Left lobe of liver (tissue), 2 donors: ENCODE data around the gene DERA. TPM values are rescaled to one million over a fixed set of nuclear protein-coding genes. Genes with fewer than 3 reads are reported as not detected.
"Not testable (repeated sequence)": the region's sequence is repeated elsewhere in the genome, so short reads cannot be mapped to it uniquely, and the experiment has no call there.

Source experiments
- ATAC-seq: fragments of 200-7000 bp; cut with Tn5 transposase; one replicate; pipeline ENCODE4 v1.9.1; 2020; ENCODE audit warnings: mild to moderate bottlenecking, moderate library complexity
- DNase-seq: peaks from one replicate; pipeline ENCODE4 v3.0.0-alpha.2; 2020; ENCODE audit warnings: low spot score
- total RNA-seq: library from RNA; stranded (reverse); gene quantifications from one replicate; pipeline ENCODE4 v1.2.1, GENCODE V29; 2021
- donor health status: DM: no; HTN: no; CAD: no; lungs with moderate emphysema.
- donor health status: DM: no; HTN: yes; CAD: no.

DERA gene
- total RNA-seq = 38.4 TPM

DNA sequence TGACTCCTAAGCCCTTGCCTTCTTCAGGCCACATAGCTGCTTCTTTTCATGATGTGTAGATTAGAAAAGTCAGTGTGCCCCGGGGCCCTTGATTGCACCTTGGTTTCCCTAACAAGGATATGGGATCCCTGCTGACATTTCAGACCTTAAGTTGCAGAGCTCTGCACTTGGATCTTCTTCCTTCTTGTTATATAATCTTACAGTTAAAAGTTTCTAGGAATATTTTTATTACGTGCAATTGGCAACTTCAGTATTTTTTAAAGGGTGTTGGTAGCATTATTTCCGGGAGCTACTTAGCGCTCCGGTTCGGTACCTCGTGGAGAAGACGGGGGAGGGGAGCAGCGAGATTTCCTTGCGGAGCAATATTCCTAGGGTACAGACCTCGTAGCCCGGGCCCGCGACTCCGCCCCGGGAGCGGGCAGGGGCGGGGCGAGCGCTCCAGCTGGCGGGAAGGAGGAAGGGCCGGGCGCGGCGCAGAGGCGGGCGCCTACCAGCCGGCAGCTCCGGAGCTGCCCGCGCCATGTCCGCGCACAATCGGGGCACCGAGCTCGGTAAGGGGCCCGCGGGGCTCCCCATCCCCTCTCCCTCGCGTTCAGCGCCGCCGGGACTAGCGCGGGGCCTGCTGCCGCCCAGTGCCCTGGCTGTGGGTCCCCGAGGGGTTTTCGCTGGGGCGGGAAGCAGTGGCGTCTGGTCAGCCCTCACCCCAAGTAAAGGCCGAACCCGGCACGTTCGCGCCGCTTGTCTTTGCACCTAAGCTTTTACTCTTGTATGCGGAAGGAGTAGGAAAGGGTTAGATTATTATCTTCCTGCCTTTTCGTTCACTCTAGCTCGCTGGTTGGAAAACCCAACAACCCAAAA lies at the start of gene DERA:
Gene DERA, plus strand, starts transcription at position 469 of the 858 bp plus-strand sequence. Its CDS starts 52 bp downstream, at position 521.
- DNase-seq = peak; percentile 89
- peak; percentile 98 for ATAC-seq

- ATAC-seq (peak; percentile 68), DNase-seq (no peak)
Measured at GRCh38 chr12:15861404-15861803, 49.7 kb upstream of the DERA start.

GRCh38 chr12:15862840-15863239 lies 48.3 kb upstream of the DERA start:
- DNase-seq (no peak), ATAC-seq (peak; percentile 89)

- ATAC-seq (peak; percentile 58), DNase-seq (no peak)
Measured at GRCh38 chr12:15863372-15863771, 47.8 kb upstream of the DERA start.

DNA sequence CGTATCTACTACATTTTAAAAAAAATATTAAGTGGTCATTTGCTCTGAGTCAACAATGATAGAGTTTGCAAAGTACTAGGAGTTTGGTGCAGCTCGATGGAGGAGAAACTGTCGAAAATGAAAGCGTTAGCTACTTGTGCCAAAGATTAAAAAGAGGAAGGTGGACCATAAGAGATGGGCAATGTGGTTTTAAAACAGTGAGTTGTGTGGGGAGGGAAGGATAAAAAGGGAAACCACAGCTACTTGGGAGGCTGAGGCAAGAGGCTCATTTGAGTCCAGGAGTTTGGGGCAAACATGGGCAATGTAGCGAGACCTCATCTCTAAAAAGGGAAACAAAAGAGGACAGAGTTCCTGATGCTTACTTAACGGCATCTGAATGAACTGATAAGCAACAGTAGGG lies 47.1 kb upstream of the DERA start:
- no peak for ATAC-seq
- DNase-seq = no peak

DNA sequence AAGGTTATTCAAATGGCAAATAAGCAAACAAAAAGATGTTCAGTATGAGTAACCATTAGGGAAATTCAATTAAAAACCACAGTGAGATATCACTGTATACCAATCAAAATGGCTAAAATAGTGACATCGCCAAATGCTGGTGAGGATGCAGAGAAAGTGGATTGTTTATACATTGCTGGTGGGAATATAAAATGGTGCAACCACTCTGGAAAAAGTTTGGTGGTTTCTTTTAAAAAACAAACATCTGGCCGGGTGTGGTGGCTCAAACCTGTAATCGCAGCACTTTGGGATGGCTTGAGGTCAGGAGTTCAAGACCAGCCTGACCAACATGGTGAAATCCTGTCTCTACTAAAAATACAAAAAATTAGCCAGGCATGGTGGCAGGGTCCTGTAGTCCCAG lies 42.9 kb upstream of the DERA start:
- ATAC-seq (no peak), DNase-seq (no peak)

- DNase-seq = no peak
- no peak for ATAC-seq
Measured at GRCh38 chr12:15873556-15873955, 37.6 kb upstream of the DERA start.

- not testable (repeated sequence) for ATAC-seq, DNase-seq
Measured at GRCh38 chr12:15874556-15875145, 36.5 kb upstream of the DERA start.

- no peak for DNase-seq
- ATAC-seq = no peak
Measured at GRCh38 chr12:15875863-15876262, 35.3 kb upstream of the DERA start.

- ATAC-seq (peak; percentile 41), DNase-seq (no peak)
Measured at GRCh38 chr12:15879413-15879812, 31.7 kb upstream of the DERA start.

DNA sequence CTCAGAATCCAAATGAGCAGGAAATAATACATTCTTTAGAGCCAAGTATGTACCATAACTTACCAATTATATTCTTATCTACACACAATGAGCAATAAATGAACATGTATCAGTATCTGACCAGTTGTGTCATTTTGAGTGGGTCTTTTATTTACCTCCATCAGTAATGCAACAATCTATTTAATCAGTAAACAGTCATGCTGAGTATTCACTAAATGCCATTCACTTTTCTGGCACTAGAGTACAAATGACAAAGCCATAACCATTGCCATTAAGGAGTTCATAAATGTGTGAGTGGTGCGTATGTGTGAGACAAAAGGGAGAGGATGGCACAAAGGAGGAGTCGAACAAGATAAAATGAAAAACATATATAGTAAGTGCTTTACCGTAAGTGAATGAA lies 30.4 kb upstream of the DERA start:
- no peak for ATAC-seq

GRCh38 chr12:15882118-15882971 lies 28.8 kb upstream of the DERA start, which contains the start of gene STRAP:
STRAP (plus strand) TSS chr12:15882387; CDS start chr12:15882708, 321 bp downstream.
- DNase-seq = peak; percentile 98
- peak; percentile 87 for ATAC-seq

More for the DNA sequence above, 30.4 kb upstream of the DERA start:
- DNase-seq = no peak

GRCh38 chr12:15883536-15883935 lies 27.6 kb upstream of the DERA start:
- DNase-seq = no peak

GRCh38 chr12:15886372-15887042 lies 24.6 kb upstream of the DERA start:
- ATAC-seq = peak; percentile 16
- no peak for DNase-seq

More at GRCh38 chr12:15883536-15883935, 27.6 kb upstream of the DERA start:
- no peak for ATAC-seq

- DNase-seq (no peak), ATAC-seq (no peak)
Measured at GRCh38 chr12:15887043-15887817, 23.9 kb upstream of the DERA start.

DNA sequence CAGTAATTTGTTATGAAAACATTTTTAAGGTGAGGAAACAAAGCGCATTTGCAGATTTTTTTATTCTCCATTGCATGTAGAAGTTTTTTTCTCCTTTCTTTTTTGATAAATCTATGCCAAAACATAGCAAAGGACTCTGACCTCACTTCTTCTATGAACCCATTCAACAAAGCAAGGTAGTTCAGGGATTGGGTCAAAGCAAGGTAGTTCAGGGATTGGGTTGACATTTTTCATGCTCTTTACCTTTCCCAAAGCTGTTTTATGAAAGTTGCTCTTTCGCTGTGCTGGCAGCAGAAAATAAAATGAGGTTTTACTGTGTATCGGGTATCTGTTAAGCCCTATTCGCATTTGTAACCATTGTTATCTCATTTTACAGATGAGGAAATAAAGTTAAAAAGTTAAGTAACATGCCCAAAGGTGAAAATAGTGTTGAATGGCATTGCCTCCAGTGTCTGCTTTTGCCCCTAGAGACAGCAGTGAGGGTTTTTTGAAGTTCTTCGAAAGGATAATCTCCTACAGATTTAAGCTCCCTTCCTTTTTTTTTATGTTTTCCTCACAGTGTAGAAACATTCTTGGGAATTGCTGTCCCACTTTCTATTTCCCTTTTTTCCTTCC lies 18.4 kb upstream of the DERA start:
- DNase-seq (no peak), ATAC-seq (peak; percentile 88)

GRCh38 chr12:15893260-15893659 lies 17.9 kb upstream of the DERA start:
- DNase-seq (no peak), ATAC-seq (peak; percentile 38)

DNA sequence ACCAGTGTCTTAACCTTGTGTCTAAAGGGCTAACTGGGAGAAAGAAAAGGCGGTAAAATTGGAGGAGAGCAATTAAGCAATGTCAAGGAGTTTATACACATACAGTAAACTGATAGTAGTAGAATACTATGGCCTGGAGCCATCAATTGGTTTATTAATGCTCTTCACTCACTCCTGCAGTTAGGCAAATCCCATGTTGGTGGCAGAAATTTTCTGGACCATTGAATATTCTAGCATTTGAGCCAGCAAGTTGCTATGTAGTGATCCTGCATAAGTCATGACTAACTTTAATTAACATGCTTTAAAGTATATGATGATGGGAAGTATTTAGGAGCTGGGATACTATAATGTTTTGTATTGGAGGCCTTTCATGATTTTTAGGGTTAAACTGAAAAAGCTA lies 14.3 kb upstream of the DERA start:
- DNase-seq (no peak), ATAC-seq (no peak)

DNA sequence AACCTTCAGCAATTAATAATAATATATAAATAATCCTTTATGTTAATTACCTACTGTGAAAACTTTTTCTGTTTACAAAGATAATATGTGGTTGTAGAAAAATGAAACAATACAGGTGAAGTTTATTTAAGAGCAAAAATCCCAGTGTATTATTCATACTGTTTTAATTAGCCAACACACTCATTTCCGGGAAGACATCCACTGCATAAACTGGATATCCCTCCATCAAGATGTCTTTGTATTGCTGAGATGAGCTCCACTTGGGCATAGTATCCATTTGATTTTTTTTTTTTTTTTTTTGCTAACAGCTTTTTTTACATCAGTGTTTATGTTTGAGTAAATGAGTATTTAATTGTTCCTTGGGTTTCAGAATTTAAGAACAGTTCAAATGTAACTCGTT lies 13.7 kb upstream of the DERA start:
- no peak for ATAC-seq

More for the DNA sequence above, 13.7 kb upstream of the DERA start:
- DNase-seq = no peak
